Measurements from ENCODE around the gene TMEM232.
"Not testable (repeated sequence)": the region's sequence is repeated elsewhere in the genome, so short reads cannot be mapped to it uniquely, and the experiment has no call there.

Gene TMEM232

DNA sequence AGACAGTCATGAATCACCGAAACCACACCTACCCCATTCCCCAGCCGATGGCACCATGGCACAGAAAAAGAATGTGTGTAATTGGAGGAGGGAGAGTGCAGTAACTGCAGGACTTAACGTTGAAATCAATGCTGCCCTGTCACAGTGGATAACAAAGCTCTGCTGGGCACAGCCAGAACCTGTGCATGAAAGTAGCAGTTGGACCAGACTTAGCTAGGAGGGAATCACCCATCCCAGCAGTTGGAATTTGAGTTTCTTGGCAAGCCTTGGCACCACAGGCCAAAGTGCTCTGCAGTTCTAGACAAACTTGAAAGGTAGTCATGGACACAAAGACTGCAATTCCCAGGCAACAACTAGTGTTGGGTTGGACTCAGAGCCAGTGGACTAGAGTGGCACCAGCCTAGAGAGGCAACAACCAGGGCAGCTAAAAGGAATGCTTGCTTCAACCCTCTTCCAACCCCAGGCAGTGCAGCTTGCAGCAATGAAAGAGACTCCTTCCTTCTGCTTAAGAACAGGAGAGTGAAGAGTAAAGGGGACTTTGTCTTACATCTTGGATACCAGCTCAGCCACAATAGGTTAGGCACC is 19.1 kb downstream of the TMEM232 start:
- no peak for DNase-seq (ENCODE audit: low spot score)

DNA sequence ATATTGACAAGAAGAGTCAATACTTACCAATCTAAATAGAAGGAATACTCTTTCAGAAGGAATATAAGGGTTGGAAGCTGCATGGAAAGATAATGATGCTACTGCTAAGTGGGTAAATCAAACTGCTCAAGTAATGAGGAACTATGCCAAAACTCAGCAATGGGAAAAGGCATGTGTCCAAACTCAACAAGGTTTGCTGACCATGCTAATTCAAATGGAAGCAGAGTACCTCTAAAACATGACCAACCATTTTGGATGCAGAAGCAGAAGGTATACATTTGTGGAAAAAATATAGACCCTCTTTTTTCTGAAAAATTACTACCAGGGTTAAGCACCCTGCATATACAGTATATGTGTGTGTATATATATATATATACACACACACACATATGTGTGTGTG is 21.1 kb downstream of the TMEM232 start:
- DNase-seq (ENCODE audit: low spot score): no peak

DNA sequence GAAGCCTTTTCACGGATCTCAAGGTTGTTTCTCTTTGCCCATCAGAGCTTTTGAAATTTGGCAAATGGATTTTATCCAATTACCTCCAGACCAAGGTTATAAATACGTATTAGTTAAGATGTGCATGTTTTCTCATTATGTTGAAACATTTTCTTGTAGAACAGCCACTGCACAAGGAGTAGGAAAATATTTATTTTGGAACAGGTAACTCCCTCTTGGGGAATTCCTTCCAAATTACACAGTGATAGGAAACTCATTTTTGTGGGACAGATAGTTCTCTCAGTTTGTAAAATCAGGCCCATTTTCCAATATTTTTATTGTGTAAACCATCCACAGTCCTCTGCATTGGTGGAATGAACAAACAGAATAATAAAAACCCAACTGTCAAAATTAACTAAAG is 23.0 kb downstream of the TMEM232 start:
- no peak for DNase-seq (ENCODE audit: low spot score)

DNA sequence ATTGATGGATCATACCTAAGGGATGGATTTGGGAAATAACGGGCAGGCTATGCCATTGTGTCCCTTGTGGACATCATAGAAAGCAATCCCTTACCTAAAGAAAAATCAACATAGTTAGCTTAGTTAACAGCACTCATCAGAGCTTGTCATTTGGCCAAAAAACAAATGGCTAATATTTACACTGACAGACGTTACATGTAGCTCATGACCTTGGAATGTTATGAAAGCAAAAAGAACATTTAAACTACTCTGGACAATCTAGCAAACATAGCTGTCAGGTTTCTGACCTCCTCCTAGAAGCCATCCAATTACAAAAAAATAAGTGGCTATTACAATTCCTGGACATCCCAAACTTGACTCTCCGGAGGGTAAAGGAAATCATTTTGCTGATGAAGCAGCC is 23.8 kb downstream of the TMEM232 start:
- DNase-seq (ENCODE audit: low spot score): no peak

DNA sequence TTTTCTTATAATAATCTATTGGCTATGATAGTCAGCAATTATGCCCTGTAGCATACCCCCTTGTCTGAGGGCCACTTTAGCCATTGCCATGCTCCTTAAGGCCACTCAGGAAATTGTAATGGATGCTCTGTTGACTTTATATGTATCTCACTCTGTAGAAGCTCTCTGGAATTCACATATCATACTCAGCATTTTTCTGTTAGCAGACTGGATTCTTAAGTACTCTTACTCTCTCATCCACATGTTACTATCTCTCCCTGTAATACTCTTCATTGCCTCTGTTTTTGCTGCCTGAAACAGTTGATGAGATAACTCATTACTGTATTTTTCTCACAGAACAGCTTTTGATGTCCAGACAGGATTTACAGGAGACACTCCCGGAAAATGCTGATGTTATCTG is 24.2 kb downstream of the TMEM232 start:
- no peak for DNase-seq (ENCODE audit: low spot score)

DNA sequence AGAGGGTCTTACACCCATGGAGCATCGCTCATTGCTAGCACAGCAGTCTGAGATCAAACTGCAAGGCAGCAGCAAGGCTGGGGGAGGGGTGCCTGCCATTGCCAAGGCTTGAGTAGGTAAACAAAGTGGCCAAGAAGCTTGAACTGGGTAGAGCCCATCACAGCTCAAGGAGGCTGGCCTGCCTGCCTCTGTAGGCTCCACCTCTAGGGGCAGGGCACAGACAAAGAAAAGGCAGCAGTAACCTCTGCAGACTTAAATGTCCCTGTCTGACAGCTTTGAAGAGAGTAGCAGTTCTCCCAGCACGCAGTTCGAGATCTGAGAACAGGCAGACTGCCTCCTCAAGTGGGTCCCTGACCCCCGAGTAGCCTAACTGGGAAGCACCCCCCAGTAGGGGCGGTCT is 33.8 kb downstream of the TMEM232 start:
- DNase-seq (ENCODE audit: low spot score): not testable (repeated sequence)

DNA sequence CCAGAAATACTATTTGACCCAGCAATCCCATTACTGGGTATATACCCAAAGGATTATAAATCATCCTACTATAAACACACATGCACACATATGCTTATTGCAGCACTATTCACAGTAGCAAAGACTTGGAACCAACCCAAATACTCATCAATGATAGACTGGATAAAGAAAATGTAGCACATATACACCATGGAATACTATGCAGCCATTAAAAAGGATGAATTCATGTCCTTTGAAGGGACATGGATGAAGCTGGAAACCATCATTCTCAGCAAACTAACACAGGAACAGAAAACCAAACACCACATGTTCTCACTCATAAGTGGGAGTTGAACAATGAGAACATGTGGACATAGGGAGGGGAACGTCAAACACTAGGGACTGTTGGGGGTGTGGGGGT is 35.9 kb downstream of the TMEM232 start:
- DNase-seq (ENCODE audit: low spot score): not testable (repeated sequence)

DNA sequence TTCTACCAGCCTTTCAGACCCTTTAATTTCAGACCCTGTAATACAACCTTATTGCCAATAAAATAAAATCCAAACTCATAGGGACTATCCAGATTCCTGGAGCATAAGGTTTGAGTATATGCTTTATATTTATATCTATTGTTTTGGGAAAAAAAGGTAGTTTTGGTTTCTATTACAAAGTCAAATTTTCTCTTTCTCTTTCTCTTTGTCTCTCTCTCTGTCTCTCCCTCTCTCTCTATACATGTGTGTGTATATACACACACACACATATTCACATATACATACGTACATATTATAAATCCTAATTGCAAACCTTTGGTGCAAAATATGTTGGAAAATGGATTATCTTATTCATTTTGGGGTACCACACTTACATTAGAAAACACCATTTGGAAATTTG is 39.0 kb downstream of the TMEM232 start:
- no peak for DNase-seq (ENCODE audit: low spot score)

DNA sequence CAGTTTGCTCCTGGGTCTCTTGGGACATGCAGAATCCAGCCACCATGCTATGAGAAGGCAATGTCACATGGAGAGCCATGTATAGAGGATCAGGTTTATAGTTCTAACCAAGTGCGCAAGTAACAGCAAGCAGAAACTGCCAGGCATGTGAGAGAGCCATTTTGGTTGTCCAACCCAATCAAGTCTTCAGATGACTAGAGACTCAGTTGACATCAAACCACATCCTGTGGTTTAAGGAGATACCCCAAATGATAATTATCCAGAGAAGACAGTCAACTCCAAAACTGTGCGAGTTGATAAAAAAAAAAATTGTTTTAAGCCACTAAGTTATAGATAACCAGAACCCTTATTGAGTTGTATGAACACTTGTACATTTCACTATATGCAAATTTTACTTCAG is 40.2 kb downstream of the TMEM232 start:
- no peak for DNase-seq (ENCODE audit: low spot score)

DNA sequence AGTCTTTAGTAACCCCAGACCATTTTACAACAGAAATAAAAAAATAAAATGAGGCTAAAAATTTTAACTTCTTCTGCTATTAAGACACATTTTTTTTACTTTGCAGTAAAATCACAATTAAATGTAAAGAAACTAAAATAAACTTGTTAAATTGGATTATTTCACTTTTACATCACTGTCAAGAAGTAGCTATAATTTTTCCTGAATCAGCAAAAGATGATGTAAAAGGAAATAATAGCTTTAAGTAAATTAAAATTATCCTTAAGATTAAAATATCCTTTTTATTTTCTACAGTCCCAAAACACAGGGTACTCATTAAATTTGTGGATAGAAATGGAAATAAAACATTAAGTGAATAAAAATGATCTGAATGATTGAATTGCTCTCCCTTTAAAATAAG is 44.5 kb downstream of the TMEM232 start:
- no peak for DNase-seq (ENCODE audit: low spot score)

DNA sequence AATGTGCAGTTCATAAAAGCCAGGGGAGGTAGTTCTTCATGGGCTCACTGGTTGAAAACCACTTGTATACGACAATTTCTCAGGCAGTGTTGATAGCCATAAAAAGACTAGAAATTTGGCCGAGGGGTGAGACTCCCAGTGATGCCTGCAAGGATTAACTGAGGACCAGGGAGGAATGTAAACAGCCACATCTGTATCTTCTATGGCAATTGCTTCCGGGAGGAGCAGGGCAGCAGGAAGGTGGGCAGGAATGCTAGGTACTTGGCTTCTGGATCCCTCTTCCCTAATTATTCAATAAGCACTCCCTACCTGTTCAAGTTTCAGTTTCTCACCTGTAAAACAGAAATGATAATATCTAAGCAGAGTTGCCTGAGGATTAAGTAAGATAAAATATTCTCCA is 45.4 kb downstream of the TMEM232 start:
- no peak for DNase-seq (ENCODE audit: low spot score)

DNA sequence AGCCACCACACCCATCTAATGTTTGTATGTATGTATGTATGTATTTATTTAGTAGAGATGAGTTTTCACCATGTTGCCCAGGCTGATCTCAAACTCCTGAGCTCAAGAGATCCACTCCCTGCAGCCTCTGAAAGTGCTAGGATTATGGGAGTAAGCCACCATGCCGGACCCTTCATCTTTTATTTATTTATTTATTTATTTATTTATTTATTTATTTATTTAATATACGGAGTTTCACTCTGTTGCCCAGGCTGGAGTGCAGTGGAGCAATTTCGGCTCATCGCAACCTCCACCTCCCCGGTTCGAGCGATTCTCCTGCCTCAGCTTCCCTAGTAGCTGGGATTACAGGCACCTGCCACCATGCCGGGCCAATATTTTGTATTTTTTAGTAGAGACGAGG is 49.9 kb downstream of the TMEM232 start:
- not testable (repeated sequence) for DNase-seq (ENCODE audit: low spot score)

DNA sequence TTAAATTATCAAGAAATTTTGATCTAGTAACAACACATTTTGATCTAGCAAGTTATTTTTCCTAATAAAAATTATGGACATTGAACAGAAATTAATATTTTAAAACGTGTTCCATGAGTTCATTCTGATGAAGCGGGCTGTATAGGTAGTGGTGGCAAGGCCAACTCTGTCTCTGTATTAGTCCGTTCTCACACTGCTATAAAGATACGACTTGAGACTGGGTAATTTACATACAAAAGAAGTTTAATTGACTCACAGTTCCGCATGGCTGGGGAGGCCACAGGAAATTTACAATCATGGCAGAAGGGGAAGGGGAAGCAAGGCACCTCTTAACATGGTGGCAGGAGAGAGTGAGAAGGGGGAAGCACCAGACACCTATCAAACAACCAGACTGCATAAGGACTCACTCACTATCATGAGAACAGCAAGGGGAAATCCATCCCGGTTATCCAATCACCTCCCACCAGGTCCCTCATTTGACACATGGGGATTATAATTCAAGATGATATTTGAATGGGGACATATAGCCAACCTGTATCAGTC is 61.2 kb downstream of the TMEM232 start:
- no peak for DNase-seq (ENCODE audit: low spot score)

DNA sequence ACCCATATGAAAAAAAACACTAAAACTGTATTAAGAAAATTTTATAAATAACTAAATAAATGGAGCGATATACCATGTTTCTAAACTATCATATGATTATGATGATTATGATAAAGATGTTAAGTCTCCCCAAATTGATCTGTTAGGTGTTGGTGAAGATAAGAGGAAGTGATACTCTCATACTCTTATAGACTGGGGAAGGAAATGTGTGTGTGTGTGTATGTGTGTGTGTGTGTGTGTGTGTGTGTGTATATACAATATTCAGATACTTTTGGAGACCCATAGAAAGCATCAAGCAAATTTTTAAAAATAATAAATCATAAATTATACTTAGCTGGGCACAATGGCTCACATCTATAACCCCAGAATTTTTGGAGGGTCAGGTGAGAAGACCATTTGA is 62.9 kb downstream of the TMEM232 start:
- DNase-seq (ENCODE audit: low spot score): no peak

DNA sequence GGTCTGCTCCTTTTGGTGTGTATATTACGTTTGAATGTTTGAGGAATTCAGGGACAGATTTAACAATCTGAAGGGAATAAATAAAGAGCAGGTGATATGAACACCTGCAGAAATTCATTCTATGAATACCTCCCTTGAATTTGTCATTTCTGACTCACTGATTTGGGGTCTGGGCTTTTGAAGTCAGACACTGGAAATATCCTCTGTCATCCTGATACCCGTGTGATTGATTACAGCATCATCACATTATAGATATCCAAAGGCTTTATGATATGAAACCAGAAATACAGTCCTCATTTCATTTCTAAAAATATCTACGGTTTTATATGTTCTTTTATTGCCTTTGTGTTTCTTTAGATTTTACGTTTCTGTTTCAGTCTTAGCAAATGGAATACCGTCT is 68.5 kb downstream of the TMEM232 start:
- no peak for DNase-seq (ENCODE audit: low spot score)

DNA sequence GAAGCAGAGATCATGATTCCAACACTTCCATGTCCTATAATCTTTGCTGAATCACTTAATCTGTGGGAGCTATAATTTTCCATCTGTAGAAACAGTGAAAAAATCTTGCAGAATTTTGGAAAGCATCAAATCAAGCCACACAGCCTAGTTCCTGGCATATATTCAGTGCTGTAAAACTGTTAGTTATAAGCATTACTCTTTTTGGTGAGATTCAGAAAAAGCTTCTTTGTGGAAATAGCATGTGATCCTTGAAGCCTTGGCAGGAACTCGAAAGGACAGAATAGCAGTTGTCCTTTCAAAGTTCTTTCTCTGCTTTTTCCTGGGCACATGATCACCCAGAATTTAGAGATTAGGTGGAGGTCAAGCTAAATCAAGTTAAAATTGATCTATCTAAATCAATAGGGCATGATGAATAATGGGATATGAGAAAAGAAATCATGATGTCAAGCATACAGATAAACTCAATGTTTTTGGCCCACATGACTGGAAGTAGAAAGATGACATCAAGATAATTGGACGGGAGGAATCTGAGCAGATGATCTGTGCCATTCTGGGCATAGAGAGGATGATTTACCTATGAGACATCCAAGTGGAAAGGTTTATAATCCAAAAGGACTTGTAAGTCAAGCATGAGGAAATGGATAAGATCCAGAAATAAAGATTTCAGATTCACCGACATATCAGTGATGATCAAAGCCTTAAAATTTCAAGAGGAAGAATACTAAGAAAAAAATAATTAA is 73.1 kb downstream of the TMEM232 start:
- DNase-seq (ENCODE audit: low spot score): no peak

DNA sequence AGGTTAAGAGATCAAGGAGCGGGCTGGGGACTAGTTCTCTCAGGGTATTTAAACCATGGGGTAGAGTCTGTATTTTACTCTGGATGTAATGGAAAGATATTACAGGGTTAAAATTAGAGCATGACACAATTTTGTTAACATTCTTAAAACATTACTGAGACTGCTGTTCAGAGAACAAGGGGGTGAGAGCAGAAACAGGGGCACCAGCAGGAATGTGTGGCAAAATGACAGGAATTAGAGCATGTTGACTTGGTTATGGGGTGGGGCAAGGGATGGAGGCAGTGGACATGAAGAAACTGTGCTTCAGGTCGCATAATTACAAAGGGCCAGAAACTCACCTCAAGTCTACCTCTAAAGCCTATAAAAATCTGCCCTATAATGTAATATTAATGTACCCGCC is 75.0 kb downstream of the TMEM232 start:
- peak; percentile 15 for DNase-seq (ENCODE audit: low spot score)

DNA sequence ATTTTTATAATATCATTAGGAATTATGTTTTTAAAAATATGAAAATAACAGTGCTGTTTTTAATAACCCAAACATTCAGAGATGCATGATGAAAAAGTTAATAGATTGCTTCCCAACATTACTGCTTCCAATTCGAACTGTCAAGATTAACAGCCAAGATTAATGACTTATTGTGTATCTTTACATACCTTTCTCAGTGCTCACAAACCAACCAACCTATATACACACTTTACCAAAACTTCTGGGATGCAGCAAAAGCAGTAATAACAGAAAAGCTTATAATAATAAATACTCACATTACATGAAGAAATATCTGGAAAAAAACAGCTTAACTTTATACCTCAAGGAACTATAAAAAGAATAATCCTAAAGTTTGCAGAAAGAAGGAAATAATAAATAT is 82.1 kb downstream of the TMEM232 start:
- DNase-seq (ENCODE audit: low spot score): no peak

DNA sequence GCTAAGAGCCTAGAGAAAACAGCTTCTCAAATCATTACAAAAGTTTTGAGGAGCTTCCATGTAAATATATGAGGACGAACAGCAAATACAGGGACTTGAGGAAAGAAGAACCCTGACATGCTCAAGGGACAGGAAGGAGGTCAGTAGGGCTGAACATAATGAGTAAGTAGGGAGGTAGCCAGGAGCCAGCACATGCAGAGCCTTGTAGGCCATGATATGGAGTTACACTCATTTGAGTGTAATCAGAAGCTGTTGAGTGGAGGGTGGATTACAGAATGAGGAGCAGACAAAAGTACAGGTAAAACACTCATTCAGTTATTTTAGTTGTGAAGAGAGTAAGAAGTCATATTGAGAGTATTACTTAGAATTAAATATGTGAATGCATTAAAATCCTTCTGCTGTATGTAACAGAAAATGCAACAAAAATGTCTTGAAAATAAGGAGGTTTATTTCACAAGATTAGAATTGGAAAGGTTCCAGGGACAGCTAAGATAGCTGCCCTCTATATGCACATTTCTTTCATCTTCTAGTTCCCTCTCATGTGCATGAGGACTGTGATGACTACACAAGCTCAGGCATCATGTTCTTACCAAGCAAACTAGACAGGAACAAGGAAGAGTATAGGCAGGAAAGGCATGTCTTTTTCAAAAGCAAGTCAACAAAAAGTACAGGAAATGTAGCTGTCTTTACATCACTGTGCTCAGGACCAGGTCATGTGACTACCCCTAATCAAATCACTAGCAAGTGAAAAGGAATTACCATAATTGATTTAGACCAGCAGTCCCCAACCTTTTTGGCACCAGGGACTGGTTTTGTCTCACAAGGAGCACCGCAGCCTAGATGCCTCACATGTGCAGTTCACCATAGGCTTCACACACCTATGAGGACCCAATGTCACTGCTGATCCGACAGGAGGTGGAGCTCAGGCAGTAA is 87.2 kb downstream of the TMEM232 start:
- no peak for DNase-seq (ENCODE audit: low spot score)

DNA sequence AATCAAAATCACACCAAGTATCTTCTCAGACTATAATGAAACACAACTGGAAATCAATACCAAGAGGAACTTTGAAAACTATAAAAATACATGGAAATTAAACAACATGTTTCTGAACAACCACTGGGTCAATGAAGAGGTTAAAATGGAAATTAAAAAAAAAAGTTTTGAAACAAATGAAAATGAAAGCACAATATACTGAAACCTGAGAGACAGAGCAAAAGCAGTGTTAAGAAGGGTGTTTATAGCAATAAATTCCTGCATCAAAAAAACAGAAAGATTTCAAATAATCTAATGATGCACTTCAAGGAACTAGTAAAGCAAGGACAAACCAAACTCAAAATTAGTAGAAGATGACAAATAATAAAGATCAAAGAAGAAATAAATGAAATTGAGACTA is 92.0 kb downstream of the TMEM232 start:
- DNase-seq (ENCODE audit: low spot score): no peak

DNA sequence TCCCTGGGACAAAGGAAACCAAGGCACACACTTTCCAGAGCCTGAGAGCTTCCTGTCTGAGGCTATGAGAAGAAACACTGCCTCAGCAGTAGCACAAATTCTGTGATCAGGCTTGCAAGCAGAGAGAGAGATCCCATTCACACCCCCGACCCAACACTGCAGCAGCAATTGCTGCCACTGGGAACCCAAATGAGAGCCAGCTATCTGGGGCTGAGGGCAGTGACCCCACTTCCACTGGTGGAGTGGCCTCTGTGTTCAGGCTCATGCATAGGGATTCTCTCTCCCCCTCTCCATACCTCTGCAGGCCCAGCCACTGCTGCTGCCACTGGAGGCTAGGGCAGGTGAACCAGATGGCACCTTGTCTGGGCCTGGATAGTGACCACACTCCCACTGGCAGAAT is 95.2 kb downstream of the TMEM232 start:
- DNase-seq (ENCODE audit: low spot score): no peak

DNA sequence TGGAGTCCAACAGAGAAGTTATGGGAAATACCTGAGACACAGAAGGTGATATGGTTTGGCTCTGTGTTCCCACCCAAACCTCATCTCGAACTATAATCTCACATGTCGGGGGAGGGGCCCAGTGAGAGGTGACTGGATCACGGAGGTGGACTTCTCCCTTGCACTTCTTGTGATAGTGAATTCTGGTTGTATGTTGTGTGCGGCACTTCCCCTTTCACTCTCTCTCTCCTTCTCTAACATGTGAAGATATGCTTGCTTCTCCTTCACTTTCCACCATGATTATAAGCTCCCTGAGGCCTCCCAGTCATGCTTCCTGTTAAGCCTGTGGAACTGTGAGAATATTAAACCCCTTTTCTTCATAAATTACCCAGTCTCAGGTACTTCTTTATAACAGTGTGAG is 96.1 kb downstream of the TMEM232 start:
- DNase-seq (ENCODE audit: low spot score): no peak
